SK-N-SH (cell line): ENCODE results near the gene ZFP90.
"Not testable (repeated sequence)": the region's sequence is repeated elsewhere in the genome, so short reads cannot be mapped to it uniquely, and the experiment has no call there.

Source experiments
- CTCF ChIP-seq: fragments of 200-600 bp; sonication (generic); IDR thresholded peaks from 2 replicates; pipeline ENCODE4 v1.6.1; 2017; ENCODE audit warnings: antibody characterized with exemption, mild to moderate bottlenecking, moderate library complexity
- POLR2AphosphoS5 ChIP-seq: IDR thresholded peaks from 2 replicates; pipeline ENCODE4 v1.6.1; 2012; ENCODE audit warnings: low read depth, low read length
- RAD21 ChIP-seq: IDR thresholded peaks from 2 replicates; pipeline ENCODE4 v1.6.1; 2012; ENCODE audit warnings: mild to moderate bottlenecking, low read length
- SMC3 ChIP-seq: IDR thresholded peaks from 2 replicates; pipeline ENCODE4 v1.6.1; 2012; ENCODE audit warnings: low read depth, low read length, improper control_type of control experiment
- TAF1 ChIP-seq: IDR thresholded peaks from 2 replicates; pipeline ENCODE4 v1.6.1; 2012; ENCODE audit warnings: low read depth, mild to moderate bottlenecking, low read length, moderate library complexity, borderline replicate concordance
- YY1 ChIP-seq: IDR thresholded peaks from 2 replicates; pipeline ENCODE4 v1.4.0; 2012; ENCODE audit warnings: low read depth, mild to moderate bottlenecking
- ZBTB33 ChIP-seq: IDR thresholded peaks from 2 replicates; pipeline ENCODE4 v1.4.0; 2012; ENCODE audit warnings: low read depth, borderline replicate concordance

GRCh38 chr16:68494261-68494660, 44.8 kb upstream of the ZFP90 start:
- not testable (repeated sequence) for TF ChIP-seq CTCF, YY1, RAD21, SMC3, TAF1, POLR2AphosphoS5, ZBTB33
